Measurements from ENCODE around the gene CHST3.
"Not testable (repeated sequence)": the region's sequence is repeated elsewhere in the genome, so short reads cannot be mapped to it uniquely, and the experiment has no call there.

The CHST3 gene

DNA sequence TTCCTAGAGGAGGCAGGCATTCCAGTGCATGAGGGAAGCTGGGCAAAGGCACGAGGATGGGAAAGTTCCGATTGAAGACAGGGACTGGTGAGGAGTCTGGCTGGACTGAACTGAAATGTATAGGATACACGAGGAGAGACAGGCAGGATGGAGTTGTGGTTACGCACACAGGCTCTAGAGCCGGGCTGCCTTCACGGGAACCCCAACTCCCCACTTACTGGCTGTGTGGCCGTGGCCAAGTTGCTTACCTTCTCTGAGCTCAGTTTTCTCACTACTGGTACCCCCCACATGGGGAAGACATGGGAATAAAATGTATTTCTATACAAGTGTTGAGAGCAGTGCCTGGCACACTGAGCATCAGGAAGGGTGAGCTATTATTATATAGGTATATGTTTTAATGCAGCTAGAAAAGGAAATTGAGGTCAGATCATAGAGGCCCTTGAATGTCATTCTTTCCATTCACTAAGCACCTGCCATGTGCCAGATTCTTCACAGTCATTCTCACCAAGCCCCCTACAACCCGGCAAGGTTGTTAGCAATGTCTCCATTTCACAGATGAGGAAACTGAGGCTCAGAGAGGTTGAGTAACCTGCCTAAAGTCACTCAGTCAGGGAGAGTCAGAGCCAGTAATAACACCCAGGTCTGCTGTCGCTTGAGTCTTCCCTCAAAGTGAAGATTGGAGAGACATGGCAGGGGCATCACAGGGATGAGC is 9.7 kb downstream of the CHST3 start:
- H3K4me3 ChIP-seq (ENCODE audit: low read length), result no peak overlapping the region
- DNase-seq (ENCODE audit: low read depth), result no peak
- TF ChIP-seq, protein P1, sequence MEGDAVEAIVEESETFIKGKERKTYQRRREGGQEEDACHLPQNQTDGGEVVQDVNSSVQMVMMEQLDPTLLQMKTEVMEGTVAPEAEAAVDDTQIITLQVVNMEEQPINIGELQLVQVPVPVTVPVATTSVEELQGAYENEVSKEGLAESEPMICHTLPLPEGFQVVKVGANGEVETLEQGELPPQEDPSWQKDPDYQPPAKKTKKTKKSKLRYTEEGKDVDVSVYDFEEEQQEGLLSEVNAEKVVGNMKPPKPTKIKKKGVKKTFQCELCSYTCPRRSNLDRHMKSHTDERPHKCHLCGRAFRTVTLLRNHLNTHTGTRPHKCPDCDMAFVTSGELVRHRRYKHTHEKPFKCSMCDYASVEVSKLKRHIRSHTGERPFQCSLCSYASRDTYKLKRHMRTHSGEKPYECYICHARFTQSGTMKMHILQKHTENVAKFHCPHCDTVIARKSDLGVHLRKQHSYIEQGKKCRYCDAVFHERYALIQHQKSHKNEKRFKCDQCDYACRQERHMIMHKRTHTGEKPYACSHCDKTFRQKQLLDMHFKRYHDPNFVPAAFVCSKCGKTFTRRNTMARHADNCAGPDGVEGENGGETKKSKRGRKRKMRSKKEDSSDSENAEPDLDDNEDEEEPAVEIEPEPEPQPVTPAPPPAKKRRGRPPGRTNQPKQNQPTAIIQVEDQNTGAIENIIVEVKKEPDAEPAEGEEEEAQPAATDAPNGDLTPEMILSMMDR (IDR thresholded peaks at IDR 0.05; ENCODE audit: insufficient read depth, low read depth, low read length, missing control alignments), result no peak

DNA sequence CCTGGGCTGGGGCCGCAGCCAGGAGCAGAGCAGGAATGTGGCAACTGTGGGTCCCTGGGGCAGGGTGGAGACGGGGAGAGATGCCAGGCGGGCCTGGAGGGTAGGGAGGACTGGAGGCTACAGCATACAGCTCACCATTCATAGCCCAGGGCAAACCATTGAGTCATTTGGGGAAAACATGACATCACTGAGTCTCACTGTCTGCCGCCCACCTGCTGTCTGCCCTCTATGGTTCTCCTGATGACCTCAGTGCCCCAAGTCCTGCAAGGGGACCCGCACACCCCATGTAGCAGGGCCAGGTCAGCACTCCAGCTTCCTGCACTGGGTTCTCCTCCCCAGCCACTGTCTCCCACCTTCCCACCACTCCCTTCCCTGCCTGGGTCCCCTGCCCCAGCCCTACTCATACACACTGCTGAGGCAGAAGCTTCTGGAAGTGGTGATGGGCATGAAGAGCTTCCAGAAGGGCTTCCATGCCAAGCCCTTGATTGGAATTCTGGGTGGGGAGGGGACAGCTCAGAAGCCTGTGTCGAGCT is 10.4 kb downstream of the CHST3 start:
- H3K4me3 ChIP-seq (ENCODE audit: low read length), result no peak overlapping the region
- TF ChIP-seq, protein P1 (IDR thresholded peaks at IDR 0.05; ENCODE audit: insufficient read depth, low read depth, low read length, missing control alignments), result no peak
- peak; percentile 86 for DNase-seq (ENCODE audit: low read depth)

GRCh38 chr10:71975087-71975870 is 11.1 kb downstream of the CHST3 start:
- TF ChIP-seq, protein P1 (IDR thresholded peaks at IDR 0.05; ENCODE audit: insufficient read depth, low read depth, low read length, missing control alignments), result no peak
- no peak overlapping the region for H3K4me3 ChIP-seq (ENCODE audit: low read length)
- DNase-seq (ENCODE audit: low read depth), result no peak

- TF ChIP-seq, protein P1 (IDR thresholded peaks at IDR 0.05; ENCODE audit: insufficient read depth, low read depth, low read length, missing control alignments), result no peak
- H3K4me3 ChIP-seq (ENCODE audit: low read length), result no peak overlapping the region
- DNase-seq (ENCODE audit: low read depth), result peak; percentile 67
Measured at GRCh38 chr10:71975871-71976725, 11.9 kb downstream of the CHST3 start.

DNA sequence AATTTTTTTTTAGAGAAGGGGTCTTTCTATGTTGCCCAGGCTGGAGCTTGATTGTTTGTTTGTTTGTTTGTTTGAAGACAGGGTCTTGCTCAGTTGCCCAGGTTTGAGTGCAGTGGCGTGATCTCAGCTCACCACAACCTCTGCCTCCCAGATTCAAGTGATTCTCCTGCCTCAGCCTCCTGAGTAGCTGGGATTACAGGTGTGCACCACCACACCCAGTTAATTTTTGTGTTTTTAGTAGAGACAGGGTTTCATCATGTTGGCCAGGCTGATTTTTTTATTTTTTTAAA is 13.4 kb downstream of the CHST3 start:
- not testable (repeated sequence) for H3K4me3 ChIP-seq (ENCODE audit: low read length); DNase-seq (ENCODE audit: low read depth)

GRCh38 chr10:71978476-71978875 is 14.3 kb downstream of the CHST3 start:
- DNase-seq (ENCODE audit: low read depth), result no peak
- TF ChIP-seq, protein P1 (IDR thresholded peaks at IDR 0.05; ENCODE audit: insufficient read depth, low read depth, low read length, missing control alignments), result no peak
- no peak overlapping the region for H3K4me3 ChIP-seq (ENCODE audit: low read length)

Measured in epithelial cell of esophagus (primary cell).